OCI-LY1 (cell line): Measurements from ENCODE around the gene TRPC4AP.

ENCODE experiments used
- H2AFZ ChIP-seq: fragments of 200-600 bp; sonication (generic), shearing (Covaris generic); 2 replicates; pipeline ENCODE4 v1.6.0; 2014; ENCODE audit warnings: antibody characterized with exemption, mild to moderate bottlenecking, low read length
- H3F3A ChIP-seq: fragments of 200-600 bp; sonication (generic), shearing (Covaris generic); 2 replicates; pipeline ENCODE4 v1.6.0; 2014; ENCODE audit warnings: mild to moderate bottlenecking, antibody characterized with exemption, low read length, moderate library complexity; ENCODE audit not compliant: insufficient read depth
- H3K27ac ChIP-seq: fragments of 200-600 bp; sonication (generic); 2 replicates; pipeline ENCODE4 v1.5.1; 2014; ENCODE audit warnings: low read length, mixed run types, mild to moderate bottlenecking, low read depth; ENCODE audit not compliant: poor library complexity, severe bottlenecking
- H3K27me3 ChIP-seq: fragments of 200-600 bp; sonication (generic); 2 replicates; pipeline ENCODE4 v1.6.0; 2014; ENCODE audit warnings: antibody characterized with exemption, mild to moderate bottlenecking, low read length, moderate library complexity; ENCODE audit not compliant: insufficient read depth
- H3K36me3 ChIP-seq: fragments of 200-600 bp; sonication (generic); 2 replicates; pipeline ENCODE4 v1.6.1; 2014; ENCODE audit warnings: mild to moderate bottlenecking, antibody characterized with exemption, low read length, moderate library complexity, mixed read lengths; ENCODE audit not compliant: insufficient read depth
- H3K4me1 ChIP-seq: fragments of 200-600 bp; sonication (generic); 2 replicates; pipeline ENCODE4 v1.5.1; 2014; ENCODE audit warnings: mild to moderate bottlenecking, low read length, moderate library complexity; ENCODE audit not compliant: insufficient read depth, severe bottlenecking
- H3K4me2 ChIP-seq: fragments of 200-600 bp; sonication (generic), shearing (Covaris generic); 2 replicates; pipeline ENCODE4 v1.6.1; 2014; ENCODE audit warnings: low read length
- H3K4me3 ChIP-seq: fragments of 200-600 bp; sonication (generic); 2 replicates; pipeline ENCODE4 v1.5.1; 2014; ENCODE audit warnings: low read length, low read depth, mild to moderate bottlenecking, mixed read lengths; ENCODE audit not compliant: poor library complexity, severe bottlenecking
- H3K79me2 ChIP-seq: fragments of 200-600 bp; shearing (Covaris generic); 2 replicates; pipeline ENCODE4 v1.6.1; 2016; ENCODE audit warnings: mixed run types, low read length, mixed read lengths; ENCODE audit not compliant: insufficient read depth
- H3K9ac ChIP-seq: fragments of 200-600 bp; sonication (generic), shearing (Covaris generic); 2 replicates; pipeline ENCODE4 v1.6.1; 2014; ENCODE audit warnings: mild to moderate bottlenecking, low read length, mixed read lengths
- H3K9me2 ChIP-seq: fragments of 200-600 bp; sonication (generic), shearing (Covaris generic); 2 replicates; pipeline ENCODE4 v1.6.1; 2014; ENCODE audit warnings: low read depth, mild to moderate bottlenecking, low read length, mixed read lengths
- H3K9me3 ChIP-seq: fragments of 200-600 bp; shearing (Covaris generic); 2 replicates; pipeline ENCODE4 v1.6.1; 2014; ENCODE audit warnings: low read length, mixed read lengths
- H4K20me1 ChIP-seq: fragments of 200-600 bp; sonication (generic), shearing (Covaris generic); 2 replicates; pipeline ENCODE4 v1.6.0; 2016; ENCODE audit warnings: mild to moderate bottlenecking, low read length; ENCODE audit not compliant: insufficient read depth
- EZH2 ChIP-seq: fragments of 200-600 bp; sonication (generic), shearing (Covaris generic); IDR thresholded peaks from 2 replicates; pipeline ENCODE4 v1.8.0; 2017; ENCODE audit warnings: borderline replicate concordance, mixed run types, mild to moderate bottlenecking, antibody characterized with exemption, low read length, moderate library complexity, mixed read lengths
- TF ChIP-seq, protein P1 (sequence below): fragments of 200-600 bp; sonication (generic), shearing (Covaris generic); IDR thresholded peaks from 2 replicates; pipeline ENCODE4 v1.5.1; 2017; ENCODE audit warnings: mild to moderate bottlenecking, antibody characterized with exemption, low read length, moderate library complexity, mixed read lengths

Gene TRPC4AP

GRCh38 chr20:35092524-35093266 lies at the start of gene TRPC4AP:
Gene TRPC4AP (minus strand): TSS chr20:35092807. CDS start chr20:35092781, 26 bp downstream.
- Histone ChIP-seq H2AFZ (peak within 1 kb of the TSS; percentile 68), H3K79me2 (peaks cover 31% of the 10 kb centered on the region), H3F3A (peaks cover 4% of the 10 kb centered on the region; the same call in 1 of the 2 replicates), H3K27ac (no peak within 1 kb of the TSS), H4K20me1 (no peaks in the 10 kb centered on the region), H3K9me2 (no peaks in the 10 kb centered on the region), H3K4me2 (peak within 1 kb of the TSS; percentile 91), H3K9ac (peak within 1 kb of the TSS; percentile 83), H3K9me3 (no peaks in the 10 kb centered on the region), H3K27me3 (no peaks in the 10 kb centered on the region), H3K36me3 (peaks cover 3% of the 10 kb centered on the region; the same call in 1 of the 2 replicates), H3K4me1 (peaks cover 23% of the 10 kb centered on the region), H3K4me3 (peak within 1 kb of the TSS; percentile 88)
- TF ChIP-seq EZH2, result no peak
- TF ChIP-seq, protein P1, sequence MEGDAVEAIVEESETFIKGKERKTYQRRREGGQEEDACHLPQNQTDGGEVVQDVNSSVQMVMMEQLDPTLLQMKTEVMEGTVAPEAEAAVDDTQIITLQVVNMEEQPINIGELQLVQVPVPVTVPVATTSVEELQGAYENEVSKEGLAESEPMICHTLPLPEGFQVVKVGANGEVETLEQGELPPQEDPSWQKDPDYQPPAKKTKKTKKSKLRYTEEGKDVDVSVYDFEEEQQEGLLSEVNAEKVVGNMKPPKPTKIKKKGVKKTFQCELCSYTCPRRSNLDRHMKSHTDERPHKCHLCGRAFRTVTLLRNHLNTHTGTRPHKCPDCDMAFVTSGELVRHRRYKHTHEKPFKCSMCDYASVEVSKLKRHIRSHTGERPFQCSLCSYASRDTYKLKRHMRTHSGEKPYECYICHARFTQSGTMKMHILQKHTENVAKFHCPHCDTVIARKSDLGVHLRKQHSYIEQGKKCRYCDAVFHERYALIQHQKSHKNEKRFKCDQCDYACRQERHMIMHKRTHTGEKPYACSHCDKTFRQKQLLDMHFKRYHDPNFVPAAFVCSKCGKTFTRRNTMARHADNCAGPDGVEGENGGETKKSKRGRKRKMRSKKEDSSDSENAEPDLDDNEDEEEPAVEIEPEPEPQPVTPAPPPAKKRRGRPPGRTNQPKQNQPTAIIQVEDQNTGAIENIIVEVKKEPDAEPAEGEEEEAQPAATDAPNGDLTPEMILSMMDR, result peak; percentile 94

- H3K4me1 ChIP-seq, result no peaks in the 10 kb centered on the region
- H3K36me3 ChIP-seq, result peaks cover 41% of the 10 kb centered on the region; the same call in 1 of the 2 replicates
- no peaks in the 10 kb centered on the region for H3K79me2 ChIP-seq
- H3K27me3 ChIP-seq, result no peaks in the 10 kb centered on the region
- no peak overlapping the region for H3K27ac ChIP-seq
- H3K4me2 ChIP-seq, result no peak overlapping the region
- TF ChIP-seq EZH2, result no peak
- TF ChIP-seq, protein P1, result no peak
- no peak overlapping the region for H2AFZ ChIP-seq
- no peaks in the 10 kb centered on the region for H3K9me3 ChIP-seq
- H3F3A ChIP-seq, result no peaks in the 10 kb centered on the region
- H3K4me3 ChIP-seq, result no peak overlapping the region
- H4K20me1 ChIP-seq, result no peaks in the 10 kb centered on the region
- H3K9me2 ChIP-seq, result no peaks in the 10 kb centered on the region
- no peak overlapping the region for H3K9ac ChIP-seq
Measured at GRCh38 chr20:35135867-35136586, 43.4 kb upstream of the TRPC4AP start.

- Histone ChIP-seq H3K4me3 (no peak overlapping the region), H3K9me2 (no peaks in the 10 kb centered on the region), H3F3A (no peaks in the 10 kb centered on the region), H3K9me3 (no peaks in the 10 kb centered on the region), H3K27ac (no peak overlapping the region), H3K4me2 (no peak overlapping the region), H3K9ac (no peak overlapping the region), H3K36me3 (peaks cover 36% of the 10 kb centered on the region; the same call in 1 of the 2 replicates), H2AFZ (no peak overlapping the region), H3K79me2 (no peaks in the 10 kb centered on the region), H3K27me3 (no peaks in the 10 kb centered on the region), H4K20me1 (no peaks in the 10 kb centered on the region), H3K4me1 (no peaks in the 10 kb centered on the region)
- TF ChIP-seq, protein P1, result no peak
Measured at GRCh38 chr20:35134880-35135279, 42.3 kb upstream of the TRPC4AP start.
